ENCODE data around the gene ZNF200. TPM values are rescaled to one million over a fixed set of nuclear protein-coding genes. Genes with fewer than 3 reads are reported as not detected.

The ZNF200 gene
- total RNA-seq, 2 donors from 2014 or later, result 7.1 to 7.2 TPM

DNA sequence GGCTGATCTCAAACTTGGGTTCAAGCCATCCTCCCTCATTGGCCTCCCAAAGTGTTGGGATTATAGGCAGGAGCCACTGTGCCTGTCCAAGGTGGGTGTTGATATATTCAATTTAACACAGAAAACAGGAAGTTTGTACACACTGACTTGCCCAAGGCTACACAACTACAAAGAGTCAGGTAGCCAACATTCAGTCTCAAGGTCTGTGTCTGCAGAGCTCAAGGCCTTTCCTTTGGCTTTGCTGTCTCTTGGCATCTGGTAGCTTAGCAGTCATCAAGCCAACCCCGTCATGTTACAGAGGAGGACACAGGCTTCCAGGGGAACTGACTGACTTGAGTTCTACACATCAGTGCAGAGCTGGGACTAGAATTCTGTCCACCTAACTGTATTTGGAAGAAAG, 33.3 kb upstream of the ZNF200 start:
- TF ChIP-seq, protein P1, sequence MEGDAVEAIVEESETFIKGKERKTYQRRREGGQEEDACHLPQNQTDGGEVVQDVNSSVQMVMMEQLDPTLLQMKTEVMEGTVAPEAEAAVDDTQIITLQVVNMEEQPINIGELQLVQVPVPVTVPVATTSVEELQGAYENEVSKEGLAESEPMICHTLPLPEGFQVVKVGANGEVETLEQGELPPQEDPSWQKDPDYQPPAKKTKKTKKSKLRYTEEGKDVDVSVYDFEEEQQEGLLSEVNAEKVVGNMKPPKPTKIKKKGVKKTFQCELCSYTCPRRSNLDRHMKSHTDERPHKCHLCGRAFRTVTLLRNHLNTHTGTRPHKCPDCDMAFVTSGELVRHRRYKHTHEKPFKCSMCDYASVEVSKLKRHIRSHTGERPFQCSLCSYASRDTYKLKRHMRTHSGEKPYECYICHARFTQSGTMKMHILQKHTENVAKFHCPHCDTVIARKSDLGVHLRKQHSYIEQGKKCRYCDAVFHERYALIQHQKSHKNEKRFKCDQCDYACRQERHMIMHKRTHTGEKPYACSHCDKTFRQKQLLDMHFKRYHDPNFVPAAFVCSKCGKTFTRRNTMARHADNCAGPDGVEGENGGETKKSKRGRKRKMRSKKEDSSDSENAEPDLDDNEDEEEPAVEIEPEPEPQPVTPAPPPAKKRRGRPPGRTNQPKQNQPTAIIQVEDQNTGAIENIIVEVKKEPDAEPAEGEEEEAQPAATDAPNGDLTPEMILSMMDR (IDR thresholded peaks at IDR 0.05), result no peak
- DNase-seq, result no peak
- H3K4me3 ChIP-seq, result no peak overlapping the region
- H3K9me3 ChIP-seq, result no peaks in the 10 kb centered on the region
- intact Hi-C loops (cut with DNase I), result no loop called here
- no peak overlapping the region for H3K9ac ChIP-seq (ENCODE audit: low read depth in 2 of 2, low read length in 2 of 2)
- H3K4me1 ChIP-seq, result peaks cover 3% of the 10 kb centered on the region
- H3K27ac ChIP-seq, result no peak overlapping the region
- H3K36me3 ChIP-seq, result no peaks in the 10 kb centered on the region
- no peaks in the 10 kb centered on the region for H3K27me3 ChIP-seq

DNA sequence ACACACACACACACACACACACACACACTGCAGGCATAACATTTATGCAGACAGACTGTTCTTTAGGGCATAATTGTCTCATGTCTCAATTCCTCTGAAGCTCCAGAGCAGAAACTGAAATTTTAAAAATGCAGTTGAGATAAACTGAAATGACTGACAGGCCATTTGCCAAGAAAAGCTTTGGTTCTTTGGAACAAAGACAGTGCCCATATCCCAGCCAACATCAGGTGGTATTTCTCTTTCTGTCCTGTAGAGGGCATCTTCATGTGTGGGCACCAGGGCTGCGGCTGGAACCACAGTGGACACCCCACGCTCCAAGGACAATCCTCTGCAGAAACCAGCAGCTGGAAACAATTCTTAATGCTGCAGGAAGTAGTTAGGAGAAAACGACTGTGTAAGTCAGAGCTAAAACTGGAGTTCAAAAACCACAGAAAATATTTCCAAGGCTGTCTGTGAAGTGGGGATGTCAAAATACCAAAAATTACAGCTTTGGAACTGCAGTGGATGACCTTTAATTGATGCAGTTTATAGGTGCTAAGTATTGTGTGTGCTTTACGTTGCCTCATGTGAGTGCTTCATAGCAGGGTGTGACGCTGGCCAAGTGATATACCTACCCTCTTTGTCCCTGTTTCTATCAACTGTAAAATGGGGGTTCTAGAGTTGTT, 32.0 kb upstream of the ZNF200 start:
- Histone ChIP-seq H3K9me3 (no peaks in the 10 kb centered on the region), H3K27me3 (no peaks in the 10 kb centered on the region), H3K4me3 (no peak overlapping the region), H3K27ac (no peak overlapping the region), H3K36me3 (no peaks in the 10 kb centered on the region), H3K9ac (ENCODE audit: low read depth in 2 of 2, low read length in 2 of 2) (no peak overlapping the region), H3K4me1 (peaks cover 3% of the 10 kb centered on the region)
- TF ChIP-seq, protein P1 (IDR thresholded peaks at IDR 0.05), result peak; percentile 31
- DNase-seq, result no peak
- intact Hi-C loops (cut with DNase I), result no loop called here

DNA sequence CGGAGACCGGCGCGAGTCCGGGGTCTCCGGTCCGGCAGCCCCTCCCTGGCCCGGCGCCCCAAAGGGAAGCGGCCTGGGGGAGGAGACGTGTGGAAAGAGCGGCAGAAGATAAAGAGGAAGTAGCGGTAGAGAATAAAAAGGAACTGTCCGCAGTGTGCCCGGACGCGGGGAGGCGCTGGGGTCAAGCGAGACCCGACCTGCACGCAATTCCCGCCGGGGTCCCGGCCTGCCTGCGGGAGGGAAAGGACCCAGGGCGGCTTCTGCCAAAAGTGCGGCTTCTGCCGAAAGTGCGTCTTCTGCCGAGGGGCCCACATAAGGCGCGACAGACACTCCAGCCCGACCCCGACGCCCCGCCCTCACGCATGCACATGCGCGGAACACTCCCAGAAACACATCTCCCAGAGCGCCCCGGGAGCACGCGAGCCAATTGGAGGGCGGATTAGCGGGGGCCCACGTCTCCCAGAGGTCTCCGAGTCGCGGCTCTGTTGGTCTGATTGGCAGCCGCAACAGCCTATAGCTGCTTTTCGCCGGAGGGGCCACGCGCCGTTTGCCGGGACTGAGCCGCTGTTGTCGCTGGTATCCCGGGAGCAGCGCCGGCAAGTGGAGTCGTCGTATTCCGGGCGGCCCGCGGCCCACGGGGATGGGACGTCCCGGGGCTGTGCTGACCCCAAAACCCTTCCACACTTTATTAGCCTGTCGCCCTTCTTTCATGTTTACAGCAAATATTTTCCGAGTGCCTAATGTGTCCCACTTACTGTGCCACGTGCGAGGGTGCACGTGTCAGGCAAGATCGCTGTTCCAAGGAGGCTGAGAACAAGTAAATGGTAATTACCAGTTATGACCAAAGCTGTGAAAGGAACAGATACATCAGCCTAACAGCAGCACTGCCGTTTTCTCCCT, 29.4 kb upstream of the ZNF200 start:
- TF ChIP-seq, protein P1 (IDR thresholded peaks at IDR 0.05), result no peak
- Histone ChIP-seq H3K36me3 (no peaks in the 10 kb centered on the region), H3K4me3 (peak overlapping the region; percentile 65), H3K27me3 (no peaks in the 10 kb centered on the region), H3K9me3 (no peaks in the 10 kb centered on the region), H3K9ac (ENCODE audit: low read depth in 2 of 2, low read length in 2 of 2) (peak overlapping the region; percentile 77 to 86), H3K4me1 (peaks cover 3% of the 10 kb centered on the region), H3K27ac (peak overlapping the region; percentile 98)
- peak; percentile 98 for DNase-seq
- intact Hi-C loops (cut with DNase I), result no loop called here

DNA sequence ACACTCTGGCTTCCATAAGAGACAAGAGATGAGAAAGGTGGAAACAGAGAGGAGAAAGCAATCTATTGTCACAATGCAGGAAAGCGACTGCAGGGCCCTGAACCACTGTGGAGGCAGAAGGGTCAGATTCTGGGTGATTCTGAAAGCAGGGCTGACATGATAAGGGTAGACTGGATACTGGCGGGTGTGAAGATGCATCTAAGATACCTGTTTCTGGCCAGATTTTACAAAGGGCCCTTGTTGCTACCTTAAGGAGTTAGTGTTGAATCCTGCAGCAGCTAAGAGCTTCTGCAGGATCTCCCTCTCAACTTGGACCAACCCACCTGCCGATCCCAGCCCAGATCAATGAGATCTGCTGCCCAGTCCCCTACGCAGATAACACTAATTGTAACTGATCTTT, 27.6 kb upstream of the ZNF200 start:
- Histone ChIP-seq H3K36me3 (no peaks in the 10 kb centered on the region), H3K4me1 (peaks cover 3% of the 10 kb centered on the region), H3K9ac (ENCODE audit: low read depth in 2 of 2, low read length in 2 of 2) (no peak overlapping the region), H3K9me3 (no peaks in the 10 kb centered on the region), H3K4me3 (no peak overlapping the region), H3K27ac (no peak overlapping the region), H3K27me3 (no peaks in the 10 kb centered on the region)
- TF ChIP-seq, protein P1 (IDR thresholded peaks at IDR 0.05), result no peak
- no peak for DNase-seq
- intact Hi-C loops (cut with DNase I), result no loop called here

DNA sequence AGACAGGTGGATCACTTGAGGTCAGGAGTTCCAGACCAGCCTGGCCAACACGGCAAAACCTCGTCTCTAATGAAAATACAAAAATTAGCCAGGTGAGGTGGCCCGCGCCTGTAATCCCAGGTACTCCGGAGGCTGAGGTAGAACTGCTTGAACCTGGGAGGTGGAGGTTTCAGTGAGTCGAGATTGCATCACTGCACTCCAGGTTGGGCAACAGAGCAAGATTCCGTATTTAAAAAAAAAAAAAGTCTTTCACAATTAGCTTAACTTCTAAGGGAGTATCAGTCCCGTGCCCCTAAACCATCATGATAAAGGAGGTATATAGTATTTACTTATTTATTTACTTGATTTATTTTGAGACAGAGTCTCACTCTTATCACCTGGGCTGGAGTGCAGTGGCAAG, 24.9 kb upstream of the ZNF200 start:
- Histone ChIP-seq H3K27me3 (no peaks in the 10 kb centered on the region), H3K27ac (no peak overlapping the region), H3K4me3 (no peak overlapping the region), H3K9ac (ENCODE audit: low read depth in 2 of 2, low read length in 2 of 2) (no peak overlapping the region), H3K36me3 (no peaks in the 10 kb centered on the region), H3K4me1 (peaks cover under 1% of the 10 kb centered on the region), H3K9me3 (no peaks in the 10 kb centered on the region)
- DNase-seq, result no peak
- intact Hi-C loops (cut with DNase I), result no loop called here
- TF ChIP-seq, protein P1 (IDR thresholded peaks at IDR 0.05), result no peak
